Measurements from ENCODE around the gene BORCS5.

DNA sequence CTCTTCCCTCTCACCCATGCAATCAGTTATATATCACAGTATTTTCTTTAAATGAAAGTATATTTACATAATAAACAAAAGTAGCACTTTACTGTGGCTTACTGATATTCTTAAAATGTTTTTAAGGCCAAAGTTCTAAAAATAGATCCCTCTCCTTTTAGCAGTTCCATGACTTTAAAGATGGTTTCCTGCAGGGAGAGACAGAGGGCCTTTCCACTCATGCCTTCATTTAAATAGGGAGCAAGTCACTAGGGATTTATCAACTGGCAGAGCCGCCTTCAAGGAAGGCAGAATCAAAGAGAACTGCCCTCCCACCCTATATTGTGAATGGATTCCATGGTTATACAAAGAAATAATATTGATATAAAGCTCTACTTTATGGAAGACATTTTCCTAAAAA is 150.2 kb downstream of the BORCS5 start:
- TF ChIP-seq EZH2phosphoT487 (IDR thresholded peaks at IDR 0.05; ENCODE audit: insufficient read depth, low read depth): no peak
- no peak for TF ChIP-seq EZH2 (IDR thresholded peaks at IDR 0.05; ENCODE audit: insufficient read depth, poor library complexity, severe bottlenecking)

All from GM23248 (cell line).